ENCODE measurements around the gene INPP5B.

GRCh38 chr1:37814252-37814651 lies 132.6 kb downstream of the INPP5B start:
- TF ChIP-seq EZH2phosphoT487 (IDR thresholded peaks at IDR 0.05; ENCODE audit: insufficient read depth, low read depth) (no peak), EZH2 (IDR thresholded peaks at IDR 0.05; ENCODE audit: insufficient read depth, poor library complexity, severe bottlenecking) (no peak)

All from GM23248 (cell line).